Measurements from ENCODE around the gene PTPN21. TPM values are rescaled to one million over a fixed set of nuclear protein-coding genes. Genes with fewer than 3 reads are reported as not detected.

Gene PTPN21
- total RNA-seq, 2 donors from 2014 or later = 22.2 to 23.6 TPM

GRCh38 chr14:88488081-88488480 lies 66.7 kb downstream of the PTPN21 start:
- no peak for DNase-seq
- TF ChIP-seq CTCF (IDR thresholded peaks at IDR 0.05) = no peak
- H3K9ac ChIP-seq (ENCODE audit: low read depth in 2 of 2, low read length in 2 of 2) = no peak overlapping the region
- intact Hi-C loops (cut with DNase I) = no loop called here
- no peaks in the 10 kb centered on the region for H3K27me3 ChIP-seq
- H3K4me1 ChIP-seq = no peaks in the 10 kb centered on the region
- H3K27ac ChIP-seq = no peak overlapping the region
- no peak overlapping the region for H3K4me3 ChIP-seq
- H3K36me3 ChIP-seq = no peaks in the 10 kb centered on the region
- H3K9me3 ChIP-seq = no peaks in the 10 kb centered on the region

- DNase-seq = no peak
- no peak overlapping the region for H3K27ac ChIP-seq
- H3K9ac ChIP-seq (ENCODE audit: low read depth in 2 of 2, low read length in 2 of 2) = no peak overlapping the region
- no peaks in the 10 kb centered on the region for H3K9me3 ChIP-seq
- H3K27me3 ChIP-seq = no peaks in the 10 kb centered on the region
- no peak overlapping the region for H3K4me3 ChIP-seq
- no peak for TF ChIP-seq CTCF (IDR thresholded peaks at IDR 0.05)
- peaks cover 4% of the 10 kb centered on the region for H3K36me3 ChIP-seq
- intact Hi-C loops (cut with DNase I) = no loop called here
- H3K4me1 ChIP-seq = no peaks in the 10 kb centered on the region
Observed at GRCh38 chr14:88482524-88482923, 72.3 kb downstream of the PTPN21 start.

- Histone ChIP-seq H3K9ac (ENCODE audit: low read depth in 2 of 2, low read length in 2 of 2) (no peak overlapping the region), H3K36me3 (peaks cover 4% of the 10 kb centered on the region), H3K27ac (no peak overlapping the region), H3K27me3 (no peaks in the 10 kb centered on the region), H3K4me1 (no peaks in the 10 kb centered on the region), H3K9me3 (no peaks in the 10 kb centered on the region), H3K4me3 (no peak overlapping the region)
- no peak for TF ChIP-seq CTCF (IDR thresholded peaks at IDR 0.05)
- intact Hi-C loops (cut with DNase I) = no loop called here
- DNase-seq = no peak
Observed at GRCh38 chr14:88481794-88482193, 73.0 kb downstream of the PTPN21 start.

- DNase-seq = no peak
- no peak overlapping the region for H3K27ac ChIP-seq
- no peak overlapping the region for H3K9ac ChIP-seq (ENCODE audit: low read depth in 2 of 2, low read length in 2 of 2)
- H3K4me1 ChIP-seq = no peaks in the 10 kb centered on the region
- no peak overlapping the region for H3K4me3 ChIP-seq
- no peak for TF ChIP-seq CTCF (IDR thresholded peaks at IDR 0.05)
- no peaks in the 10 kb centered on the region for H3K27me3 ChIP-seq
- H3K9me3 ChIP-seq = no peaks in the 10 kb centered on the region
- H3K36me3 ChIP-seq = peaks cover 4% of the 10 kb centered on the region
- intact Hi-C loops (cut with DNase I) = no loop called here
Observed at GRCh38 chr14:88481059-88481458, 73.7 kb downstream of the PTPN21 start.

GRCh38 chr14:88479574-88479987 lies 75.2 kb downstream of the PTPN21 start:
- Histone ChIP-seq H3K27ac (no peak overlapping the region), H3K9ac (ENCODE audit: low read depth in 2 of 2, low read length in 2 of 2) (no peak overlapping the region), H3K4me1 (no peaks in the 10 kb centered on the region), H3K27me3 (no peaks in the 10 kb centered on the region), H3K4me3 (no peak overlapping the region), H3K9me3 (no peaks in the 10 kb centered on the region), H3K36me3 (peaks cover 4% of the 10 kb centered on the region)
- intact Hi-C loops (cut with DNase I) = no loop called here
- no peak for DNase-seq
- TF ChIP-seq CTCF (IDR thresholded peaks at IDR 0.05) = no peak

GRCh38 chr14:88478931-88479330 lies 75.9 kb downstream of the PTPN21 start:
- peaks cover 4% of the 10 kb centered on the region for H3K36me3 ChIP-seq
- no peak for DNase-seq
- H3K4me1 ChIP-seq = no peaks in the 10 kb centered on the region
- H3K4me3 ChIP-seq = no peak overlapping the region
- H3K9me3 ChIP-seq = no peaks in the 10 kb centered on the region
- H3K9ac ChIP-seq (ENCODE audit: low read depth in 2 of 2, low read length in 2 of 2) = no peak overlapping the region
- intact Hi-C loops (cut with DNase I) = no loop called here
- no peaks in the 10 kb centered on the region for H3K27me3 ChIP-seq
- no peak for TF ChIP-seq CTCF (IDR thresholded peaks at IDR 0.05)
- H3K27ac ChIP-seq = no peak overlapping the region
